Skin epidermis (tissue), 12 donors: ENCODE measurements around the gene POLR1E.

Source experiments
- H3K27ac ChIP-seq, 21 experiments: fragments of 200-600 bp; sonication (generic) in 11 of 21; one replicate each; pipeline ENCODE4 v1.5.0; 2020; ENCODE audit warnings: mild to moderate bottlenecking in 3 of 21, inconsistent platforms in 2 of 21, moderate library complexity in 2 of 21
- H3K4me3 ChIP-seq, 7 experiments: fragments of 200-600 bp; sonication (generic) in 2 of 7; one replicate each; pipeline ENCODE4 v1.5.0; 2020; ENCODE audit warnings: inconsistent platforms in 2 of 7, mild to moderate bottlenecking in 2 of 7, moderate library complexity in 1 of 7

The POLR1E gene, protein sequence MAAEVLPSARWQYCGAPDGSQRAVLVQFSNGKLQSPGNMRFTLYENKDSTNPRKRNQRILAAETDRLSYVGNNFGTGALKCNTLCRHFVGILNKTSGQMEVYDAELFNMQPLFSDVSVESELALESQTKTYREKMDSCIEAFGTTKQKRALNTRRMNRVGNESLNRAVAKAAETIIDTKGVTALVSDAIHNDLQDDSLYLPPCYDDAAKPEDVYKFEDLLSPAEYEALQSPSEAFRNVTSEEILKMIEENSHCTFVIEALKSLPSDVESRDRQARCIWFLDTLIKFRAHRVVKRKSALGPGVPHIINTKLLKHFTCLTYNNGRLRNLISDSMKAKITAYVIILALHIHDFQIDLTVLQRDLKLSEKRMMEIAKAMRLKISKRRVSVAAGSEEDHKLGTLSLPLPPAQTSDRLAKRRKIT

GRCh38 chr9:37485389-37486255, at the start of gene POLR1E:
TSS of gene POLR1E (plus strand) at chr9:37485948. CDS start at chr9:37486048, 100 bp downstream.
- peak within 1 kb of the TSS in 20 of 21 experiments; percentile 28 to 95 (median 82) for H3K27ac ChIP-seq
- peak within 1 kb of the TSS; percentile 52 to 84 (median 76) for H3K4me3 ChIP-seq

- Histone ChIP-seq H3K27ac (peak overlapping the region in 1 of 21 experiments; percentile 70), H3K4me3 (no peak overlapping the region)
Measured at GRCh38 chr9:37436540-37436939, 49.2 kb upstream of the POLR1E start.

- Histone ChIP-seq H3K27ac (no peak overlapping the region), H3K4me3 (no peak overlapping the region)
Measured at GRCh38 chr9:37437010-37437409, 48.7 kb upstream of the POLR1E start.

DNA sequence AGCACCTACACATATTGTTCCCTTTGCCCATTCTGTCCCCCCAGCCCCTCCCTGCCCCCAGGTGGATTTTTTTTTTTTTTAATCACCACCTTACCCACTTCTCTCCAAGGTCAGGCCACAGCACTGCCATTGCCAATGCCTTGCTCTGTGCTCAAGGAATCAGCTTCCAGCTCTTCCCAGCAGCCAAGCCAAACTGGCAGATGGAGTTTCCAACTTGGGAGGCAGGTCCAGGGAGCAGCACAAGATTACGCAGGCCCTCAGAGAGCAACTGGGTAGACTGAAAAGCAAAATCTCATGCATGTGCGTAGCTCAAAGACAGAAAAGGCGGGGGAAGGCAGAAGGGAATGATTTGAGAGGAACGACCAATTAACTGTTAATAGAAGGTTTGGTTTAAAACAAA, 48.1 kb upstream of the POLR1E start:
- Histone ChIP-seq H3K4me3 (no peak overlapping the region), H3K27ac (no peak overlapping the region)

DNA sequence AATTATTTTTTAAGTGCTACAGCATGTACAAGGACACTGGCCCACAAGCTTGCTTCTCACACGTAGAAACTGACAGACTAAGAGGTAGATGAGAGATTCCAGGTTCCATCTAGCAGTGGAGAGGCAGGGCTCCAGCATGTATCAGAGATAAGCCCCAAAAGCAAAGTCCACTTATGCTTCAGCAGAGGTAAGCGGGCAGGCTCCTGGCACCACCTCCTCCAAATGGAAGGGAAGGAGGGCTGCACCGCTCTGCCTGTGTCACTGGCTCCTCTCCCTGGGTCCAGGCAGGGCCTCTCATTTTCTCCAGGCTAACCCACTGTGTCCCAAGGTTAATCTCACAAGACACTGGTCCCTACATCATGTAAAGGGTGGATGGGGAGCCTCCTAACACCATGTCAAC, 47.4 kb upstream of the POLR1E start:
- Histone ChIP-seq H3K4me3 (no peak overlapping the region), H3K27ac (peak overlapping the region in 1 of 21 experiments; percentile 20)

GRCh38 chr9:37441776-37442370, 43.9 kb upstream of the POLR1E start:
- Histone ChIP-seq H3K4me3 (no peak overlapping the region), H3K27ac (no peak overlapping the region)

GRCh38 chr9:37442556-37442955, 43.2 kb upstream of the POLR1E start:
- Histone ChIP-seq H3K4me3 (no peak overlapping the region), H3K27ac (no peak overlapping the region)

DNA sequence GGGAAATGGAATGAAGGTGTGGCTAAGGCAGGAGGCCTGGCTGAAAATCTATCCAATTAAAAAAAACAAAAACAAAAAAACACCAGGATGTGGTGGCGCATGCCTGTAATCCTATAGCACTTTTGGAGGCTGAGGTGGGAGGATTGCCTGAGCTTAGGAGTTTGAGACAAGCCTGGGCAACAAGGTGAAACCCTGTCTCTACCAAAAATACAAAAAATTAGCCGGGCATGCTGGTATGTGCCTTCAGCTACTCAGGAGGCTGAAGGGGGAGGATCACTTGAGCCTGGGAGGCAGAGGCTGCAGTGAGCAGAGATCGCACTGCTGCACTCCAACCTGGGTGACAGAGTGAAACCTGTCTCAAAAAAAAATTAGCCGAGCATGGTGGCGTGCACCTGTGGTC, 42.2 kb upstream of the POLR1E start:
- Histone ChIP-seq H3K27ac (no peak overlapping the region), H3K4me3 (no peak overlapping the region)

DNA sequence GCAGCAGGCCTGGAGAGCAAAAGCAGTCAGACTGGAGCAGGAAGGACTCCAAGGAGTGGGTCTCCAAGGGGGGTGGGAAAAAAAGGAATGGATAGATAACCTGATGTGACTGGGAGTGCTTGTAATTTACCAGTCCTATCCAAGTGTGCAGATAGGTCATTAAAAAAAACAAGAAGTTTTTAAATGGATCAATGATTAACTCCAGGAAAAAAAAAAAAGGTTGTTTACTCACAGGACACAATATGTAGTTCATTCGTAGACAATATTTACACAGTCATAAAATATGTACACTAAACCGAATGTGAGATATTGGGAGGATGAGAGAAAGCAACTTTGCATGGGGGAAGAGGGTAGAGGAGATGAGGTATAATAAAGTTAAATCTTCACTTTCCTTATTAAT, 40.9 kb upstream of the POLR1E start:
- Histone ChIP-seq H3K27ac (no peak overlapping the region), H3K4me3 (no peak overlapping the region)

GRCh38 chr9:37445832-37446231, 39.9 kb upstream of the POLR1E start:
- H3K27ac ChIP-seq, result no peak overlapping the region
- no peak overlapping the region for H3K4me3 ChIP-seq

DNA sequence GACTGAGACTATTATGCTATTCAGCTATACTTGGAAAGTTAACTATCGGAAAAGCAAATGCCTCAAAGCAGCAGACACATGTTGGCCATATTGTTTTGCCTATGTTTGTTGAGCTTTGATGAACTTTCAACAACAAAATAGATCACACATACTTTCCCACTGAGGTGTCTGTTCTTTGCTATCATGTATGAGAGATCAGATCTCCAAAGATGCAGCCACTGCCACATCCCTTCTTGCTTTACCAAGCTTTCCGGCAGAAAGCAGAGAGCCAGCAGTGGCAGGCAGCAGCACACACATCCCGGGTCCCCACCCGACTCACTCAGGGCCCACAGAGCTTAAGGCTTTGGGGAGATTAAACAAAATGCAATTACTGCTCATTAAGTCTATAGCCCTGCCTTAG, 39.3 kb upstream of the POLR1E start:
- H3K27ac ChIP-seq, result peak overlapping the region in 1 of 21 experiments; percentile 0
- H3K4me3 ChIP-seq, result no peak overlapping the region

GRCh38 chr9:37447111-37447510, 38.6 kb upstream of the POLR1E start:
- Histone ChIP-seq H3K27ac (no peak overlapping the region), H3K4me3 (no peak overlapping the region)

DNA sequence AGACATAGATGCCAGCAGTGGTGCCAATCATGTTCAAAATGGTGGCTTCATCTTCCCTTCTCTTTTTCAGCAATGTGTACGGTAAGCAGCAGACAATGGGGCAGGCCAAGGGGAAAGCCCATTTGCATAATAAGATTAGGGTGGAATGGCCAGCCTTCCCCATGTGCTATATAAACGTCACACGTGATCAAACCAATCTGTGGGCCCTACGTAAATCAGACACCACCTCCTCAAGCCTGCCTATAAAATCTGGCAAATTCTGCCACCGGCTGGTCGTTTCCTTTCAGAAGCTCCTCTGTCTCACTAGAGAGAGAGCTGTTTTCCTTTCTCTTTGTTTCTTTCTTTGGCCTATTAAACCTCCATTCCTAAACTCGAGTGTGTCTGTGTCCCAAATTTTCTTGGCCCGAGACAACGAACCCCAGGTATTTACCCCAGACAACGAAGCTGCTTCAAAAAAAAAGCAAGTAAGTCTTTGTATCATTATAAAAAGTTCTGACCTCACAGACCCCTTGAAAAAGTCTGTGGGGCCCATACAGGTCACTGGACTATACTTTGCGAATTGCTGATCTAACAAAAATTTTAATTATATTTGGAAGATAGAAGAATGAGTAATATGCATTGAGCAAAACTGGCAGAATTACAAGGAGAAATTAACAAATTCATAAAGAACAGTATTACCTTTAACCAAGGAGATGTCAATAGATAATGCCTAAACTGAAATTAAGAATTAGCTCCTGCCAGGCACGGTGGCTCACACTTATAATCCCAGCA, 35.7 kb upstream of the POLR1E start:
- no peak overlapping the region for H3K4me3 ChIP-seq
- H3K27ac ChIP-seq, result no peak overlapping the region

GRCh38 chr9:37451628-37452027, 34.1 kb upstream of the POLR1E start:
- Histone ChIP-seq H3K27ac (no peak overlapping the region), H3K4me3 (no peak overlapping the region)

- Histone ChIP-seq H3K4me3 (no peak overlapping the region), H3K27ac (no peak overlapping the region)
Measured at GRCh38 chr9:37452611-37453010, 33.1 kb upstream of the POLR1E start.

GRCh38 chr9:37453827-37454226, 31.9 kb upstream of the POLR1E start:
- H3K27ac ChIP-seq, result no peak overlapping the region
- no peak overlapping the region for H3K4me3 ChIP-seq

GRCh38 chr9:37454238-37454637, 31.5 kb upstream of the POLR1E start:
- H3K4me3 ChIP-seq, result no peak overlapping the region
- no peak overlapping the region for H3K27ac ChIP-seq

DNA sequence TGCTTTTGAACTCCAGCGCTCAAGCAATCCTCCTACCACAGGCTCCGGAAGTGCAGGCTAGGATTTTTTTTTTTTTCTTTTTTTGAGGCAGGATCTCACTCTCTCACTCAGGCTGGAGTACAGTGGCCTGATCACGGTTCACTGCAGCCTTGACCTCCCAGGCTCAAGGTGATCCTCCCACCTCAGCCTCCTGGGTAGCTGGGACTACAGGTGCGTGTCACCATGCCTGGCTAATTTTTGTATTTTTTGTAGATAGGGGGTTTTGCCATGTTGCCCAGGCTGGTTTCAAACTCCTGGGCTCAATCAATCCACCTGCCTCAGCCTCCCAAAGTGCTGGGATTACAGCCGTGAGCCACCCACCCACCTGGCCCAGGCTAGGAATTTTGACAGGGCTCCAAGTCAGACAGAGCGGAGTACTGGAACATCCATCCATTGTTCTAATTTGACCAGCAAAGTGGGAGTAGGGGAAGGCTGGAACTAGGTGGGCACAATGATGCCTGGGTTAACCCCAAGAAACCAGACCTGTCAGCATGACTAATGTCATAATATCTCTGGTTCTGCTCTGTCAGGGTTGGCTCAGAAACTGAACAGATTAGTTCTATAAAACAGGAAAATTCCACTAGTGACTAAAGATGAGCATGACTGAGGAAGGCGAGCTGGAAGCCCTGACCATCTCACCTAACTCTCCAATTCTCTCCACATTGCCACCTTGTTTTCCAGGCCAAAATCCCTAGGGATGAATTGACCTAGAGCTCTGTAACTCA, 29.7 kb upstream of the POLR1E start:
- peak overlapping the region in 6 of 21 experiments; percentile 0 to 52 (median 21) for H3K27ac ChIP-seq
- no peak overlapping the region for H3K4me3 ChIP-seq

DNA sequence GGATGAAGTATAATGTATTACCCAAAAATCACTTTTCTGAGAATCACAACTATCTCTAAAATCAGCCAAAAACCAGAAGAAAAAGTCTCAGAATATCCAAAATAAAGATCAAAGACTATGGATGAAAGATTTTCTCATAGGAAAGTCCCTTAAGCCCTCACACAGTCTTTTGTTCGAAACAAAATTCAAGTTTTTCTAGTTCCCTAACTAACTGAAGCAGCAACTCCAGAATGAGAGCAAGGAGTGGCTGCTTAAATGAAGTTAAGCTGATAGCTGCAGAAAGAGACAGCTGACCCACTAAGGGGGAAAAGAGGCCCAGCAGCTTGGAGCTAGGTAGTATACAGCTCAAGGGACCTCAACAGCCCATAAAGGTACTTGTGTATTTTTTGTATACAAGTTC, 28.9 kb upstream of the POLR1E start:
- Histone ChIP-seq H3K27ac (peak overlapping the region in 8 of 21 experiments; percentile 0 to 52 (median 22)), H3K4me3 (no peak overlapping the region)
